Natural killer cell (primary cell): ENCODE results near the gene MARCHF3. TPM values are rescaled to one million over a fixed set of nuclear protein-coding genes. Genes with fewer than 3 reads are reported as not detected.

Experiments used
- ATAC-seq, 3 donors: fragments of 150-1000 bp in 2 of 3; fragments of 200-7000 bp in 1 of 3; cut with Tn5 transposase; 1 replicate in 1 of 3; 2 replicates in 2 of 3; pipeline ENCODE4 v1.10.0; 2021; ENCODE audit warnings: mild to moderate bottlenecking in 2 of 3, moderate library complexity in 2 of 3
- DNase-seq, 2 donors: peaks; one replicate each; pipeline versions ENCODE4 v3.0.0 to v3.0.0-alpha.2; 2013 to 2021; ENCODE audit warnings: mixed read lengths in 1 of 2
- H3K27ac ChIP-seq: one replicate; pipeline ENCODE4 v1.5.1; 2013; ENCODE audit warnings: mild to moderate bottlenecking, low read length
- H3K27me3 ChIP-seq: one replicate; pipeline ENCODE4 v1.6.1; 2013; ENCODE audit warnings: low read length; ENCODE audit not compliant: control insufficient read depth, insufficient read depth
- H3K36me3 ChIP-seq: one replicate; pipeline ENCODE4 v1.6.1; 2013; ENCODE audit warnings: low read length; ENCODE audit not compliant: control insufficient read depth, insufficient read depth
- H3K4me1 ChIP-seq: one replicate; pipeline ENCODE4 v1.6.1; 2013; ENCODE audit warnings: low read length; ENCODE audit not compliant: control insufficient read depth, insufficient read depth
- H3K4me3 ChIP-seq: one replicate; pipeline ENCODE4 v1.5.1; 2013; ENCODE audit warnings: low read length
- H3K9me3 ChIP-seq: one replicate; pipeline ENCODE4 v1.6.1; 2013; ENCODE audit warnings: low read length; ENCODE audit not compliant: control insufficient read depth, insufficient read depth
- H3K27ac Mint-ChIP-seq, 2 donors: one replicate each; pipeline ENCODE4 v1.8.0; 2022; ENCODE audit warnings: mild to moderate bottlenecking in 2 of 2, mixed read lengths in 2 of 2, moderate library complexity in 1 of 2
- H3K27me3 Mint-ChIP-seq, 2 donors: one replicate each; pipeline ENCODE4 v1.8.0; 2022; ENCODE audit warnings: low read depth in 2 of 2, mixed read lengths in 2 of 2
- H3K36me3 Mint-ChIP-seq: one replicate; pipeline ENCODE4 v1.8.0; 2022; ENCODE audit warnings: mixed read lengths
- H3K4me1 Mint-ChIP-seq, 2 donors: one replicate each; pipeline ENCODE4 v1.8.0; 2022; ENCODE audit warnings: mixed read lengths in 2 of 2
- H3K4me3 Mint-ChIP-seq: one replicate; pipeline ENCODE4 v1.8.0; 2022; ENCODE audit warnings: mild to moderate bottlenecking, moderate library complexity, mixed read lengths
- H3K9me3 Mint-ChIP-seq, 2 donors: one replicate each; pipeline ENCODE4 v1.8.0; 2022; ENCODE audit warnings: mixed read lengths in 2 of 2
- CTCF ChIP-seq: fragments of 200-600 bp; IDR thresholded peaks from one replicate; pipeline ENCODE4 v1.8.0; 2022; ENCODE audit warnings: antibody characterized with exemption
- WGBS: methylation state at CpG from one replicate; pipeline ENCODE4 v1.1.7; 2013; ENCODE audit warnings: missing lambda C conversion rate; ENCODE audit not compliant: insufficient coverage; 5-methylcytosine and 5-hydroxymethylcytosine counted together
- intact Hi-C: fragments of 100-400 bp; cut with micrococcal nuclease; formaldehyde crosslinking; loops from one replicate; pipeline ENCODE4 v1.14.2; 2022
- total RNA-seq, 4 donors: library from RNA; stranded (reverse); fragments of 120-200 nt in 1 of 4; gene quantifications; one replicate each; pipeline versions ENCODE4 v1.2.3 to v1.2.4, GENCODE V29; 2013 to 2022

MARCHF3 gene
- total RNA-seq, 3 donors from 2014 or later (not counting 1 experiment from before 2014, with no cell fraction given) = 6.8 to 11.2 (median 8.9) TPM

- Histone ChIP-seq H3K27me3 (no peaks in the 10 kb centered on the region), H3K4me3 (no peak overlapping the region), H3K9me3 (no peaks in the 10 kb centered on the region), H3K36me3 (no peaks in the 10 kb centered on the region), H3K4me1 (peaks cover 3% of the 10 kb centered on the region), H3K27ac (no peak overlapping the region)
- Mint-ChIP-seq H3K9me3 (peaks cover 0 to 2% of the 10 kb centered on the region in 2 donors), H3K27ac (no peak overlapping the region), H3K36me3 (no peaks in the 10 kb centered on the region), H3K27me3 (no peaks in the 10 kb centered on the region), H3K4me1 (peaks cover 10 to 22% of the 10 kb centered on the region in 2 donors), H3K4me3 (no peak overlapping the region)
- ATAC-seq (no peak), DNase-seq (no peak)
- TF ChIP-seq CTCF = no peak
- intact Hi-C loops = no loop called here
- WGBS = 0% methylated on average over 1 of the region's 1 CpG
Observed at GRCh38 chr5:127014573-127014972, 15.8 kb downstream of the MARCHF3 start.

- TF ChIP-seq CTCF = no peak
- Mint-ChIP-seq H3K27ac (no peak overlapping the region), H3K4me3 (no peak overlapping the region), H3K36me3 (no peaks in the 10 kb centered on the region), H3K4me1 (peaks cover 10 to 22% of the 10 kb centered on the region in 2 donors), H3K27me3 (no peaks in the 10 kb centered on the region), H3K9me3 (peaks cover 0 to 2% of the 10 kb centered on the region in 2 donors)
- H3K9me3 ChIP-seq = no peaks in the 10 kb centered on the region
- no peak overlapping the region for H3K27ac ChIP-seq
- no peak overlapping the region for H3K4me3 ChIP-seq
- no CpG with 5 or more reads among the region's 2 CpGs for WGBS
- no peak for DNase-seq
- no peaks in the 10 kb centered on the region for H3K27me3 ChIP-seq
- intact Hi-C loops = no loop called here
- no peaks in the 10 kb centered on the region for H3K36me3 ChIP-seq
- peaks cover 3% of the 10 kb centered on the region for H3K4me1 ChIP-seq
- ATAC-seq = no peak
Observed at GRCh38 chr5:127013407-127013806, 17.0 kb downstream of the MARCHF3 start.

- ATAC-seq = no peak
- Mint-ChIP-seq H3K27me3 (no peaks in the 10 kb centered on the region), H3K27ac (no peak overlapping the region), H3K36me3 (no peaks in the 10 kb centered on the region), H3K4me1 (peaks cover 10 to 22% of the 10 kb centered on the region in 2 donors), H3K4me3 (no peak overlapping the region), H3K9me3 (peaks cover 0 to 2% of the 10 kb centered on the region in 2 donors)
- intact Hi-C loops = no loop called here
- DNase-seq = no peak
- Histone ChIP-seq H3K36me3 (no peaks in the 10 kb centered on the region), H3K27ac (no peak overlapping the region), H3K4me3 (no peak overlapping the region), H3K9me3 (no peaks in the 10 kb centered on the region), H3K27me3 (no peaks in the 10 kb centered on the region), H3K4me1 (peaks cover 3% of the 10 kb centered on the region)
- no peak for TF ChIP-seq CTCF
Observed at GRCh38 chr5:127012916-127013315, 17.4 kb downstream of the MARCHF3 start.

- DNase-seq = peak in 1 of 2 donors; percentile 10
- H3K4me1 Mint-ChIP-seq = peaks cover 10 to 22% of the 10 kb centered on the region in 2 donors
- no peaks in the 10 kb centered on the region for H3K27me3 Mint-ChIP-seq
- Histone ChIP-seq H3K9me3 (no peaks in the 10 kb centered on the region), H3K4me3 (no peak overlapping the region), H3K27ac (no peak overlapping the region), H3K36me3 (no peaks in the 10 kb centered on the region), H3K27me3 (no peaks in the 10 kb centered on the region), H3K4me1 (peaks cover 3% of the 10 kb centered on the region)
- ATAC-seq = peak; percentile 75 to 97 (median 89)
- 4% methylated on average over 2 of the region's 2 CpGs for WGBS
- peaks cover 0 to 2% of the 10 kb centered on the region in 2 donors for H3K9me3 Mint-ChIP-seq
- H3K4me3 Mint-ChIP-seq = no peak overlapping the region
- H3K36me3 Mint-ChIP-seq = no peaks in the 10 kb centered on the region
- peak overlapping the region; percentile 58 to 72 for H3K27ac Mint-ChIP-seq
- TF ChIP-seq CTCF = no peak
- intact Hi-C loops = no loop called here
Observed at GRCh38 chr5:127011961-127012644, 18.3 kb downstream of the MARCHF3 start.
